Spleen (tissue), 7 donors: Measurements from ENCODE around the gene C1orf232.

ENCODE experiments used
- POLR2A ChIP-seq, 3 donors: fragments of 450-650 bp; IDR thresholded peaks; one replicate each; pipeline ENCODE4 v1.5.1; 2017; ENCODE audit warnings: antibody characterized with exemption in 3 of 3, mild to moderate bottlenecking in 1 of 3
- POLR2AphosphoS5 ChIP-seq, 3 donors: sonication (generic); formaldehyde crosslinking; IDR thresholded peaks; one replicate each; pipeline ENCODE4 v1.5.1; 2017; ENCODE audit warnings: antibody characterized with exemption in 3 of 3
- TF ChIP-seq, protein P1 (sequence below), 11 experiments: fragments of 200-600 bp in 7 of 11; fragments of 450-650 bp in 4 of 11; sonication (generic) in 4 of 11; IDR thresholded peaks in 8 of 11; conservative IDR thresholded peaks in 3 of 11; 1 replicate in 7 of 11; 2 replicates in 4 of 11; pipeline versions ENCODE4 v1.4.0 to v1.8.0; 2016 to 2021; ENCODE audit warnings: antibody characterized with exemption in 11 of 11, inconsistent platforms in 4 of 11, mild to moderate bottlenecking in 1 of 11
- donor health status: DM: no; HTN: no; CAD: no; lungs with moderate emphysema.
- donor health status: DM: no; HTN: no; CAD: no.
- donor health status: DM: no; HTN: no; CAD: no.

DNA sequence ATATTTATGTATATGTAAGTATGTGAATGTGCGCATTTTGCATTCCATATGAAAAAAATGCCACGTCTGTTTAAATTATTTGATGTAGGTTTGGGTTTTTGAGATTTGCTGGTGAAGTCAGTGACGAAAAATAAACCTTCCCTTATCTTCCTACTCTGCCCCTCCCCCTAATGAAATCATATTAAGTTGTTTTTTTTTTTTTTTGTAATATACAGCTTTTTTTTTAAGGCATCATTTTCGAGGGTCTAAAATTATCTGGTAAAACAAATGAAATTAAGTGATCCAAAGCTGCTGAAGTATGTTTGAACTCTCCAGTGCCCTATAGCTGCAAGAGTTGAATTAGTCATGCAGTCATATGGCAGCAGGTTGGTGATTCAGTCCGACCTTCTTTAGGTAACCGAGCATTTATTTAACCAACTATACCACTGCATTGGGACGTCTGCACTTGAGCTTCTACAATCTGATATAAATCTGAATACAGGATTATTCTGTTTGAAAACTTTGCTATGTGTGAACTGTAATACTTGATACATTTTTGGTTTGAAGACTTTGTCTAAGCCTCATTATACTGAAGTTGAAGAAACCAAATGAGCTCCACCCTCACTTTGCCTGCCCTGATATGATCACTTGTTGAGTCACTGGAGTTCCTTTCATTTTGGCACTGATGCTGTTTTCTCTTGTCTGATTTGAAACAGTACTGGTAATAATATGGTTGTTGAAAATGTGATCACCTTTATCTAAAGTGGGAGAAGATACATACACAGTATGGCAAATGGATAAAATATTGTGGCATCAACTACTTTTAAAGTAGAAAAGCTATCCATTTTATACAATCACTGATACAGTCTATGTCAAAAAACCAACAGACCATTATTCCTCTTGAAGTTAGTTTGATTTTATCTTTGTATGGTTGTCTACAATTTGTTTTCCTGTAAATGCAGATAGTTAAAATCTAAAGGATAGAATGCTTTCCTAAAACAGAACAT is 45.5 kb downstream of the C1orf232 start:
- TF ChIP-seq, protein P1, sequence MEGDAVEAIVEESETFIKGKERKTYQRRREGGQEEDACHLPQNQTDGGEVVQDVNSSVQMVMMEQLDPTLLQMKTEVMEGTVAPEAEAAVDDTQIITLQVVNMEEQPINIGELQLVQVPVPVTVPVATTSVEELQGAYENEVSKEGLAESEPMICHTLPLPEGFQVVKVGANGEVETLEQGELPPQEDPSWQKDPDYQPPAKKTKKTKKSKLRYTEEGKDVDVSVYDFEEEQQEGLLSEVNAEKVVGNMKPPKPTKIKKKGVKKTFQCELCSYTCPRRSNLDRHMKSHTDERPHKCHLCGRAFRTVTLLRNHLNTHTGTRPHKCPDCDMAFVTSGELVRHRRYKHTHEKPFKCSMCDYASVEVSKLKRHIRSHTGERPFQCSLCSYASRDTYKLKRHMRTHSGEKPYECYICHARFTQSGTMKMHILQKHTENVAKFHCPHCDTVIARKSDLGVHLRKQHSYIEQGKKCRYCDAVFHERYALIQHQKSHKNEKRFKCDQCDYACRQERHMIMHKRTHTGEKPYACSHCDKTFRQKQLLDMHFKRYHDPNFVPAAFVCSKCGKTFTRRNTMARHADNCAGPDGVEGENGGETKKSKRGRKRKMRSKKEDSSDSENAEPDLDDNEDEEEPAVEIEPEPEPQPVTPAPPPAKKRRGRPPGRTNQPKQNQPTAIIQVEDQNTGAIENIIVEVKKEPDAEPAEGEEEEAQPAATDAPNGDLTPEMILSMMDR (IDR thresholded peaks at IDR 0.05 in 8 of 11, conservative IDR thresholded peaks at IDR 0.05 in 3 of 11), result no peak
- TF ChIP-seq POLR2AphosphoS5 (IDR thresholded peaks at IDR 0.05), result no peak
- no peak for TF ChIP-seq POLR2A (IDR thresholded peaks at IDR 0.05)
